ENCODE measurements around the gene NTN4.

DNA sequence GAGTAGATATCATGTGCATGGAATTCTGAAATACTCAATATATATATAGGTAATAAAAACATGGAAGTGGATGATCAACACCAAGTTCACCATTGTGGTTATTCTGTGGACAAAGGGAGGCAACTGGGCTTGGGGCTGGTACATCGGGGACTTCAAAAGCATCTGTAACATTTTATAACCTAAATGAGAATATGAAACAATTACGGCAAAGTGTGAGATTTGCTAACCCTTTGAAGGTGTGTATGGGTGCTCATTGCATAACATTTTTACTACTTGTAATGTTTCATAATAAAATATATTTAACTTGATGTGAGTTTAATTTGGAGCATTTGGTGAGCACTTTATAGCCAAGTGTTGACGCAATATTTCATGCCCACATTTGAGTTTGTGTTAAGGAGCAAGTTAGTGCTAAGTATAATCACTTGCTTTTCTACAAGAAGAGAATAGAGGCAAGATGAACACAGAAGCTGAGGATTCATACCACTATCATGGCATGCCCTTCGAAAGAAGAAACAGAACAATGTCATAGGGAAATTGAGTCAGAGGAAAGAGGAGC, 109.3 kb downstream of the NTN4 start:
- TF ChIP-seq CTCF (IDR thresholded peaks at IDR 0.05 in 4 of 5, conservative IDR thresholded peaks at IDR 0.05 in 1 of 5) (no peak), POLR2A (IDR thresholded peaks at IDR 0.05) (no peak)
